ENCODE measurements around the gene TM9SF4. TPM values are rescaled to one million over a fixed set of nuclear protein-coding genes. Genes with fewer than 3 reads are reported as not detected.

The TM9SF4 gene
- total RNA-seq, 1 donor from 2014 or later = 99.4 TPM

DNA sequence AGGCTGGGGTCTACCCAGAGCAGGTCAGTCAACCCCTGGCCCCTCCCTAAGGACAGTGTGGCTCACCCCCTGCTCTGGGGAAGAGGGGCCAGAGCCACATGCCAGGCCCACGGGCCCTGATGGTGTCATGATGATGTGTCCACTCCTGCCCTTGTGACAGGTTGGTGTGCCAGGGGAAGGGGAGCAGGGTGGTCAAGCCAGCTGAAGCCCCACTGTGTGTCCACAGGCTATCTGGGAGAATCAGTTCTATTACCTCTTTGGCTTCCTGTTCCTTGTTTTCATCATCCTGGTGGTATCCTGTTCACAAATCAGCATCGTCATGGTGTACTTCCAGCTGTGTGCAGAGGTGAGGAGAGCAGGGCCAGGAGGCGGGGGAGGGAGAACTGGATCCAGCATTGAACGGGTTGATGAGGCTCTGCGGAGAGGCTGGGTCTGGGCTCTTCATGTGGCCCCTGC, 50.3 kb downstream of the TM9SF4 start:
- Mint-ChIP-seq H3K27ac (no peak overlapping the region), H3K4me1 (ENCODE audit: unreplicated experiment) (peaks cover 9% of the 10 kb centered on the region), H3K4me3 (no peak overlapping the region), H3K27me3 (no peaks in the 10 kb centered on the region), H3K9me3 (no peaks in the 10 kb centered on the region), H3K36me3 (peaks cover 53% of the 10 kb centered on the region)
- TF ChIP-seq, protein P1, sequence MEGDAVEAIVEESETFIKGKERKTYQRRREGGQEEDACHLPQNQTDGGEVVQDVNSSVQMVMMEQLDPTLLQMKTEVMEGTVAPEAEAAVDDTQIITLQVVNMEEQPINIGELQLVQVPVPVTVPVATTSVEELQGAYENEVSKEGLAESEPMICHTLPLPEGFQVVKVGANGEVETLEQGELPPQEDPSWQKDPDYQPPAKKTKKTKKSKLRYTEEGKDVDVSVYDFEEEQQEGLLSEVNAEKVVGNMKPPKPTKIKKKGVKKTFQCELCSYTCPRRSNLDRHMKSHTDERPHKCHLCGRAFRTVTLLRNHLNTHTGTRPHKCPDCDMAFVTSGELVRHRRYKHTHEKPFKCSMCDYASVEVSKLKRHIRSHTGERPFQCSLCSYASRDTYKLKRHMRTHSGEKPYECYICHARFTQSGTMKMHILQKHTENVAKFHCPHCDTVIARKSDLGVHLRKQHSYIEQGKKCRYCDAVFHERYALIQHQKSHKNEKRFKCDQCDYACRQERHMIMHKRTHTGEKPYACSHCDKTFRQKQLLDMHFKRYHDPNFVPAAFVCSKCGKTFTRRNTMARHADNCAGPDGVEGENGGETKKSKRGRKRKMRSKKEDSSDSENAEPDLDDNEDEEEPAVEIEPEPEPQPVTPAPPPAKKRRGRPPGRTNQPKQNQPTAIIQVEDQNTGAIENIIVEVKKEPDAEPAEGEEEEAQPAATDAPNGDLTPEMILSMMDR (conservative IDR thresholded peaks at IDR 0.05) = no peak
- no peak for DNase-seq (ENCODE audit: extremely low spot score, unreplicated experiment)

DNA sequence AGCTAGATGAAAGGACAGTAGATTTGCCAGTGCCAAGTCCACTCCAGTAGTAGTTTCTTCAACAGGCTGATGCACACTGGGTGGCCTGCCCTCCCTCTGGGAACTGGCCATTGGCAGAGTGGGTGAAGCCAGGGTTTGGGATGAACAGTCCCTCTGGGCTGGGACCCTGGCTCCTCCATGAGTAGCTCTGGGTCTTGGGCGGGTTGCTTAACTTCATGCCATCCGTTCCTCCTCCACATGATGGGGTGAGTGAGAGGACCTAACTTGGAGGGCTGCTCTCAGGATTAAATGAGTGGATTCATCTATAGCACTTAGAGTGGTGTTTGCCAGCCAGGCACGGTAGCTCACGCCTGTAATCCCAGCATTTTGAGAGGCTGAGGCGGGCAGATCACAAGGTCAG, 50.8 kb downstream of the TM9SF4 start:
- Mint-ChIP-seq H3K4me3 (no peak overlapping the region), H3K27ac (no peak overlapping the region), H3K27me3 (no peaks in the 10 kb centered on the region), H3K36me3 (peaks cover 49% of the 10 kb centered on the region), H3K4me1 (ENCODE audit: unreplicated experiment) (peaks cover 5% of the 10 kb centered on the region), H3K9me3 (no peaks in the 10 kb centered on the region)
- TF ChIP-seq, protein P1 (conservative IDR thresholded peaks at IDR 0.05) = no peak
- no peak for DNase-seq (ENCODE audit: extremely low spot score, unreplicated experiment)

DNA sequence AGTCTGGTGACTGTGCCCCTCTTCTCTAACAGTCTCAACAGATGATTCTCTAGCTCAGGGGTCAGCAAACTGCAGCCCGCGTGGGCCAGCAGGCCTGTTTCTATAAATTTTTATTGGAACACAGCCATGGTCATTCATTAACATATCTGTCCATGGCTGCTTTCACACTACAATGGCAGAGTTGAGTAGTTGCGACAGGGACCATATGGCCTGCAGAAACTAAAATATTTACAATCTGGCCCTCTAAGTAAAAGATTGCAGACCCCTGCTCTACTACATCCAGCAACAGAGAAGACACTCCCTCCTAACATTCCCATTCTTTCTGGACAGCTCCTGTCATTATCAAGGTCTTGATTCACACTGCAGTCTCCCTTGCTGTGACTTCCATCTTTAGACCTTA, 52.8 kb downstream of the TM9SF4 start:
- Mint-ChIP-seq H3K27me3 (no peaks in the 10 kb centered on the region), H3K36me3 (peaks cover 51% of the 10 kb centered on the region), H3K9me3 (no peaks in the 10 kb centered on the region), H3K4me3 (no peak overlapping the region), H3K4me1 (ENCODE audit: unreplicated experiment) (no peaks in the 10 kb centered on the region), H3K27ac (no peak overlapping the region)
- TF ChIP-seq, protein P1 (conservative IDR thresholded peaks at IDR 0.05) = no peak
- no peak for DNase-seq (ENCODE audit: extremely low spot score, unreplicated experiment)

DNA sequence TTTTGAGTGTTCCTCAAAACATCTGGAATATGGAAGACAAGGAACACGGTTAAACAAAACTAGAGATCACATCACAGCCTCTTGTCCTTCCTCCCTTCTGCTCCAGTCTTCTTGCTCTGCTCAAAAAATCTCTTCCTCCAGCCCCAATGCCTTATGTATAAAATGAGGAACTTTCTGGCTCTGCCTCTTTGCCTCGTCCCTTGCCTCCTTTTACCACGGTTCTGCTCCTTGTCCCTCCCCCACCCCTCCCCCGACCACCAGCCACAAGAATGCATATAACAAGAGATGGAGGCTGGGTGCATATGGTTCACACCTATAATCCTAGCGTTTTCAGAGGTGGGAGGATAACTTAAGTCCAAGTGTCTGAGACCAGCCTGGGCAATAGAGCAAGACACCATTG, 54.4 kb downstream of the TM9SF4 start:
- Mint-ChIP-seq H3K9me3 (no peaks in the 10 kb centered on the region), H3K36me3 (peaks cover 46% of the 10 kb centered on the region), H3K27ac (no peak overlapping the region), H3K4me3 (no peak overlapping the region), H3K4me1 (ENCODE audit: unreplicated experiment) (peaks cover 9% of the 10 kb centered on the region), H3K27me3 (no peaks in the 10 kb centered on the region)
- TF ChIP-seq, protein P1 (conservative IDR thresholded peaks at IDR 0.05) = no peak
- DNase-seq (ENCODE audit: extremely low spot score, unreplicated experiment) = no peak

GRCh38 chr20:32164984-32165735, 55.6 kb downstream of the TM9SF4 start:
- Mint-ChIP-seq H3K36me3 (peaks cover 42% of the 10 kb centered on the region), H3K9me3 (no peaks in the 10 kb centered on the region), H3K27me3 (no peaks in the 10 kb centered on the region), H3K27ac (no peak overlapping the region), H3K4me3 (no peak overlapping the region), H3K4me1 (ENCODE audit: unreplicated experiment) (peaks cover 10% of the 10 kb centered on the region)
- no peak for DNase-seq (ENCODE audit: extremely low spot score, unreplicated experiment)
- TF ChIP-seq, protein P1 (conservative IDR thresholded peaks at IDR 0.05) = no peak

All from type B pancreatic cell (in vitro differentiated cells).